Mesendoderm (in vitro differentiated cells): ENCODE data around the gene FAM50B.
A peak's percentile ranks its signal among the peaks of the same experiment; 100 is the strongest.

Experiments
- DNase-seq: peaks from one replicate; pipeline ENCODE4 v3.0.0; 2013
- H2AK5ac ChIP-seq: 2 replicates; pipeline ENCODE4 v1.6.1; 2013; ENCODE audit warnings: low read length, inconsistent platforms
- H2BK120ac ChIP-seq: 2 replicates; pipeline ENCODE4 v1.6.1; 2013; ENCODE audit warnings: low read depth, mild to moderate bottlenecking, low read length, moderate library complexity, mixed read lengths
- H2BK15ac ChIP-seq: replicated peaks from 2 replicates; pipeline ENCODE4 v1.6.1; 2013; ENCODE audit warnings: low read depth, mild to moderate bottlenecking, moderate library complexity
- H2BK5ac ChIP-seq: 2 replicates; pipeline ENCODE4 v1.6.1; 2013; ENCODE audit warnings: low read length, inconsistent platforms
- H3K18ac ChIP-seq: 2 replicates; pipeline ENCODE4 v1.6.1; 2013; ENCODE audit warnings: mild to moderate bottlenecking, low read length, mixed read lengths
- H3K23ac ChIP-seq: one replicate; pipeline ENCODE4 v1.6.1; 2013; ENCODE audit warnings: low read length
- H3K27ac ChIP-seq: 2 replicates; pipeline ENCODE4 v1.5.1; 2013; ENCODE audit warnings: low read depth, mild to moderate bottlenecking, inconsistent platforms, low read length, moderate library complexity
- H3K27me3 ChIP-seq: 2 replicates; pipeline ENCODE4 v1.6.1; 2013; ENCODE audit warnings: low read length, control low read depth, mild to moderate bottlenecking, inconsistent platforms; ENCODE audit not compliant: insufficient read depth, poor library complexity
- H3K36me3 ChIP-seq: 2 replicates; pipeline ENCODE4 v1.6.1; 2013; ENCODE audit warnings: low read length, inconsistent platforms; ENCODE audit not compliant: control insufficient read depth, insufficient read depth
- H3K4ac ChIP-seq: one replicate; pipeline ENCODE4 v1.6.1; 2013; ENCODE audit warnings: low read depth, mild to moderate bottlenecking, low read length, moderate library complexity
- H3K4me1 ChIP-seq: 2 replicates; pipeline ENCODE4 v1.6.1; 2013; ENCODE audit warnings: low read depth, low read length, inconsistent platforms; ENCODE audit not compliant: control insufficient read depth
- H3K4me2 ChIP-seq: 2 replicates; pipeline ENCODE4 v1.6.1; 2013; ENCODE audit warnings: low read length
- H3K4me3 ChIP-seq: 2 replicates; pipeline ENCODE4 v1.5.1; 2013; ENCODE audit warnings: mild to moderate bottlenecking, low read length
- H3K56ac ChIP-seq: one replicate; pipeline ENCODE4 v1.6.1; 2013; ENCODE audit warnings: low read length
- H3K79me1 ChIP-seq: 2 replicates; pipeline ENCODE4 v1.6.1; 2013; ENCODE audit warnings: low read length, inconsistent platforms
- H3K79me2 ChIP-seq: 2 replicates; pipeline ENCODE4 v1.6.1; 2013; ENCODE audit warnings: mild to moderate bottlenecking, low read length; ENCODE audit not compliant: control insufficient read depth, insufficient read depth
- H3K9ac ChIP-seq: 2 replicates; pipeline ENCODE4 v1.6.1; 2013; ENCODE audit warnings: low read length, inconsistent platforms
- H4K5ac ChIP-seq: one replicate; pipeline ENCODE4 v1.6.1; 2013; ENCODE audit warnings: low read length
- H4K8ac ChIP-seq: one replicate; pipeline ENCODE4 v1.6.1; 2013; ENCODE audit warnings: low read depth, mild to moderate bottlenecking, control low read depth, low read length, moderate library complexity
- WGBS: extraction: QIAGEN DNeasy Blood & Tissue Kit; methylation state at CpG from one replicate; pipeline ENCODE4 v1.1.7; 2013; ENCODE audit warnings: low lambda C conversion rate, missing lambda C conversion rate; ENCODE audit not compliant: insufficient coverage; ENCODE audit errors: extremely low coverage; 5-methylcytosine and 5-hydroxymethylcytosine counted together

Gene FAM50B

DNA sequence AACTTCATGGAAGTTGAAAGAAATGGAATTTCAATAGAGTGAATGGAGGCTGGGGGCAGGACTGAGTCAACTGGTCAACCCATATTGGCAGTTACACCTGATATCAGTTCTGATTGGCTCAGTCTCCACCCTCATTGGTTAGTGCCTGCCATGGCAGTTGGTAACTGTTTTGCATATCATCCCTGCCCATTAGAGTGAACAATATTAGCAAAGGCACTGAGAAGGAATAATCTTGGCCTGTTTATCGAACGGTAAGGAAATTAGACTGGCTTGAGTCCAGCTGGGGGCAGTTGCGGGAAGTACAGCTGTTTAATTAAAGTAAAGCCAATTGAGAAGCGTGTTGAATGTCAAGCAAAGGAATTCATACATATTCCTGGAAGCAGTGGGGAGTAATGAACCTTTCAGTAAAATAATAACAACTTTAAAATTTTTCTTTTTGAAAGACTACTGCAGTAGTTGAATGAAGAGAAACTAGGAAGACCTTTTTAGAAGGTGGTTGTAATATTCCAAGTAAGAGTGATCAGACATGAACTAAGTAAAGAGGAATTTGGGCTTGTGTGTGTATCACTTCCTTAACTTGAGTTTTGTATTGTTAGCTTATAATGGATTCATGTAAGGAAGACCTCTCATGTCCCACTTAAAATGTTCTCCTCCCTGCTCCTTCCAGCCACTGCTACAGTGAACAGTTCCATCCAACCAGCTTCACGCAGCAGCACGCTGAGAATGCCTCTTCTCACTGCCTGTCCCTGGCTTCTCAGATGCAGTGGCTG is 17.2 kb upstream of the FAM50B start:
- Histone ChIP-seq H3K56ac (no peak overlapping the region), H3K4me3 (no peak overlapping the region), H3K9ac (no peak overlapping the region), H3K27ac (no peak overlapping the region), H2AK5ac (no peak overlapping the region), H3K18ac (no peak overlapping the region), H4K8ac (no peak overlapping the region), H2BK120ac (no peak overlapping the region), H3K4ac (no peak overlapping the region), H3K27me3 (no peaks in the 10 kb centered on the region), H3K79me1 (no peaks in the 10 kb centered on the region), H3K79me2 (no peaks in the 10 kb centered on the region), H2BK15ac (no peak overlapping the region), H3K23ac (no peak overlapping the region), H3K4me1 (no peaks in the 10 kb centered on the region), H3K4me2 (no peak overlapping the region), H4K5ac (no peak overlapping the region), H3K36me3 (no peaks in the 10 kb centered on the region), H2BK5ac (no peak overlapping the region)
- DNase-seq, result no peak
- WGBS, result no CpG with 5 or more reads among the region's 6 CpGs

DNA sequence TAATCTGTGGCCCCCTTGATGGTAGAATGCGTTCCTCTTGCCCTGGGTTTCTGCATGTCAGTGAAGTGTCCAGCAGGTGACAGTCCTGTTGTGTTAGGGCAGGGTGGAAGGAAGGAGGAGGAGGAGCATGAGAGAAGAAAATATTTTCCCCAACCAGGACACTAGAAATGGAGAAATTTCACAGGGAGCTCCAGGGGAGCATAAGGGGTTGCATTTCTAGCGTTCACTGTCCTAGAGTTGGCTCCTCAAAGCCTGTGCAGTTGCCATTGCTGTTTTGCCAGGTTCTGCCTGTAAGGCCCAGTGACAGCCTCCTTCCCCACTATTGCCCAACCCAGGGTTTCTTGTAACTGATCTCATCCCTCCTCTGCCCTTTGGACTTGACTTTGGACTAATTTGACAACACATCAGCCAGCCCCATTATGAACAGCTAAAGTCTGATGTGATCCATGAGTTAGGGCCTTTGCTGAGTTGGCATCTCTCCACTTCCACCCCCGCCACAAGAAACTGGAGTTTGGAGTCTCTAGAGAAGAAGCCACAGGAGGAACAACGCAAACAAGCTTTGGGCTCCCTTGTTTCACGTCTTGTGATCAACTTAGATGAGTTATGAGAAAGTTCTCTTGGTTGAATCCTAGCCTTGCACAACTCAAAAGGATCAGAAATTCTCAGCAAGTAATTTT is 14.0 kb upstream of the FAM50B start:
- Histone ChIP-seq H3K4me2 (no peak overlapping the region), H2BK120ac (no peak overlapping the region), H4K5ac (no peak overlapping the region), H2BK15ac (no peak overlapping the region), H3K27me3 (no peaks in the 10 kb centered on the region), H2BK5ac (no peak overlapping the region), H3K79me2 (no peaks in the 10 kb centered on the region), H3K23ac (no peak overlapping the region), H3K18ac (no peak overlapping the region), H3K4me3 (no peak overlapping the region), H3K9ac (no peak overlapping the region), H3K36me3 (no peaks in the 10 kb centered on the region), H3K56ac (no peak overlapping the region), H3K4ac (no peak overlapping the region), H2AK5ac (no peak overlapping the region), H3K4me1 (no peaks in the 10 kb centered on the region), H3K27ac (no peak overlapping the region), H4K8ac (no peak overlapping the region), H3K79me1 (no peaks in the 10 kb centered on the region)
- peak; percentile 9 for DNase-seq
- WGBS, result no CpG with 5 or more reads among the region's 5 CpGs

DNA sequence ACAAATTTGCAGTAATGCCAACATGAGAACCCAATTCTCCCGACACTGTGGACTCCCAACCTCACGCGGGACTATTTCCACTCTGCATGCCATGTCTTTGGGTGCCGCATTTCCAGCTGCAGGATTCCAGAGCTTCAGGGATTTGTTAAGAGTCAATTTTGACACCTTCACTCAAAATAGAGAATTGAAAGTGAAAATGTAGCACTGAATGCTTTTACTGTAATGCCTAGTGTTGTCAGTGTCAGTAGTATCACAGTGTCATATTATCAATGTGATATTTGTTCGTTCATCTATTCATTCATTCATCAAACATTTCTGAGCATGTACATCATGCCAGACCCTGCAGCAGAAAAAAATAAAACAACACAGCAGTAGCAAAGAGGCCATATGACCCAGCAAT is 13.4 kb upstream of the FAM50B start:
- no peak overlapping the region for H3K9ac ChIP-seq

DNA sequence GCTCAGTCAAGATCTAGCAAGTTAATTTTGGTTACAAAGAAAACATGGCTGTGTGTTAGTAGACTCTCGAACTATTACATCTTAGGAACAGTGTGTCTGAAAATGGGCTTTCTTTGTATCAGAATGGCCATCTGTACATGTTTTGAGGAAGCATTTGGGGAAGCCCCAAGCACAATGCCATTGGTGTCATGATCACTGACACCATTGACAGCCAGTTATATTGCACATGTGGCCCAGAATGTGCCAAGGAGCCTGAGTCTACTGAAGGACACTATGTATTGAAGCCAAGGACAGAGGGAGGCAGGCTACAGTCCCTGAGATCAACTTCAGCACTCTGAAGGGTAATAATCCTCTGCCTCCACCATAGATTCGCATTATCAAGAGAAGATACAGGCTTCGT is 12.6 kb upstream of the FAM50B start:
- H3K79me1 ChIP-seq, result no peaks in the 10 kb centered on the region
- H3K4me3 ChIP-seq, result no peak overlapping the region
- no peak overlapping the region for H2BK5ac ChIP-seq
- DNase-seq, result no peak
- no peak overlapping the region for H3K27ac ChIP-seq
- no peak overlapping the region for H3K23ac ChIP-seq
- H2BK15ac ChIP-seq, result no peak overlapping the region
- no peak overlapping the region for H3K18ac ChIP-seq
- H3K27me3 ChIP-seq, result no peaks in the 10 kb centered on the region
- H2AK5ac ChIP-seq, result no peak overlapping the region
- no peak overlapping the region for H2BK120ac ChIP-seq
- no peaks in the 10 kb centered on the region for H3K36me3 ChIP-seq
- H3K4me2 ChIP-seq, result no peak overlapping the region
- H4K8ac ChIP-seq, result no peak overlapping the region
- no peak overlapping the region for H4K5ac ChIP-seq
- no CpG with 5 or more reads among the region's 3 CpGs for WGBS
- H3K79me2 ChIP-seq, result no peaks in the 10 kb centered on the region
- no peak overlapping the region for H3K9ac ChIP-seq
- H3K56ac ChIP-seq, result no peak overlapping the region
- H3K4ac ChIP-seq, result no peak overlapping the region
- no peaks in the 10 kb centered on the region for H3K4me1 ChIP-seq

More for the DNA sequence above, 13.4 kb upstream of the FAM50B start:
- no peak for DNase-seq
- no peak overlapping the region for H2AK5ac ChIP-seq
- no peak overlapping the region for H3K18ac ChIP-seq
- H2BK15ac ChIP-seq, result no peak overlapping the region
- no peak overlapping the region for H3K23ac ChIP-seq
- H3K36me3 ChIP-seq, result no peaks in the 10 kb centered on the region
- H3K27me3 ChIP-seq, result no peaks in the 10 kb centered on the region
- H3K4me1 ChIP-seq, result no peaks in the 10 kb centered on the region
- H3K4me3 ChIP-seq, result no peak overlapping the region
- H2BK120ac ChIP-seq, result no peak overlapping the region
- H2BK5ac ChIP-seq, result no peak overlapping the region
- no peak overlapping the region for H3K27ac ChIP-seq
- H3K4ac ChIP-seq, result no peak overlapping the region
- H4K5ac ChIP-seq, result no peak overlapping the region
- no peak overlapping the region for H4K8ac ChIP-seq
- no peak overlapping the region for H3K56ac ChIP-seq
- WGBS, result no CpG with 5 or more reads among the region's 5 CpGs
- H3K79me2 ChIP-seq, result no peaks in the 10 kb centered on the region
- H3K4me2 ChIP-seq, result no peak overlapping the region
- H3K79me1 ChIP-seq, result no peaks in the 10 kb centered on the region

DNA sequence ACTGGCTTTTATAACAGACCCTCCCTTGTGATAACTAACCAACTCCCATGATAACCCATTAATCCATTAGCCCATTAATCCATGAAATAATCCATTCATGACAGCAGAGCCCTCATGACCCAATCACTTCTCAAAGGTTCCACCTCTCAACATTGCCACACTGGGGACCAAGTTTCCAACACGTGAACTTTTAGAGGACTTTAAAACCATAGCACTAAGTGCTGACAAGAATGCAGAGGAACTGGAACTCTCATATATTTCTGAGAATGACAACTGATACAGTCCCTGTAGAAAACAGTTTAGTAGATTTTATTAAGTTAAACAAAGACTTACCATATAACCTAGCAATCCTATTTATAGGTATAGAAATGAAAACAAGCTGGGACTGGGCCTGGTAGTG is 11.4 kb upstream of the FAM50B start:
- H3K79me1 ChIP-seq, result no peaks in the 10 kb centered on the region
- H2BK120ac ChIP-seq, result no peak overlapping the region
- H3K36me3 ChIP-seq, result no peaks in the 10 kb centered on the region
- H3K4me3 ChIP-seq, result no peak overlapping the region
- H3K27ac ChIP-seq, result no peak overlapping the region
- no peak overlapping the region for H3K23ac ChIP-seq
- H3K79me2 ChIP-seq, result no peaks in the 10 kb centered on the region
- no peak overlapping the region for H4K8ac ChIP-seq
- no peaks in the 10 kb centered on the region for H3K27me3 ChIP-seq
- no peak overlapping the region for H3K9ac ChIP-seq
- H2BK15ac ChIP-seq, result no peak overlapping the region
- no peak overlapping the region for H2AK5ac ChIP-seq
- no peak overlapping the region for H2BK5ac ChIP-seq
- H3K18ac ChIP-seq, result no peak overlapping the region
- no peak for DNase-seq
- H3K56ac ChIP-seq, result no peak overlapping the region
- no peak overlapping the region for H4K5ac ChIP-seq
- no peak overlapping the region for H3K4me2 ChIP-seq
- H3K4me1 ChIP-seq, result no peaks in the 10 kb centered on the region
- no CpG with 5 or more reads among the region's 1 CpG for WGBS
- no peak overlapping the region for H3K4ac ChIP-seq
